Liver (tissue), 3 donors: ENCODE measurements around the gene LARP4.

Source experiments
- ATF3 ChIP-seq: IDR thresholded peaks from 2 replicates; pipeline ENCODE4 v1.6.1; 2016; ENCODE audit warnings: antibody characterized with exemption
- CTCF ChIP-seq: fragments of 150-350 bp; IDR thresholded peaks from 2 replicates; pipeline ENCODE4 v1.5.1; 2017; ENCODE audit warnings: improper control_type of control experiment, low read depth, low read length; ENCODE audit not compliant: missing input control
- GABPA ChIP-seq, 2 donors: IDR thresholded peaks in 1 of 2; conservative IDR thresholded peaks in 1 of 2; 2 replicates each; pipeline ENCODE4 v1.6.1; 2016; ENCODE audit warnings: antibody characterized with exemption in 2 of 2, mild to moderate bottlenecking in 1 of 2, moderate library complexity in 1 of 2
- JUND ChIP-seq, 2 donors: IDR thresholded peaks; 2 replicates each; pipeline ENCODE4 v1.6.1; 2016; ENCODE audit warnings: antibody characterized with exemption in 2 of 2
- MAX ChIP-seq: IDR thresholded peaks from 2 replicates; pipeline ENCODE4 v1.6.1; 2016; ENCODE audit warnings: antibody characterized with exemption
- RAD21 ChIP-seq, 2 donors: IDR thresholded peaks; 2 replicates each; pipeline ENCODE4 v1.6.1; 2016; ENCODE audit warnings: antibody characterized with exemption in 2 of 2, mild to moderate bottlenecking in 2 of 2
- REST ChIP-seq: IDR thresholded peaks from 2 replicates; pipeline ENCODE4 v1.6.1; 2016; ENCODE audit warnings: antibody characterized with exemption, mild to moderate bottlenecking
- SP1 ChIP-seq: IDR thresholded peaks from 2 replicates; pipeline ENCODE4 v1.6.1; 2018; ENCODE audit warnings: antibody characterized with exemption, mild to moderate bottlenecking
- TAF1 ChIP-seq: conservative IDR thresholded peaks from 2 replicates; pipeline ENCODE4 v1.6.1; 2016; ENCODE audit warnings: antibody characterized with exemption, mild to moderate bottlenecking
- donor health status: healthy.
- donor health status: healthy.

- no peak for TF ChIP-seq CTCF
- TF ChIP-seq ATF3: no peak
- no peak for TF ChIP-seq JUND (IDR thresholded peaks at IDR 0.05)
- TF ChIP-seq RAD21 (IDR thresholded peaks at IDR 0.05): no peak
- no peak for TF ChIP-seq MAX
- no peak for TF ChIP-seq REST
- TF ChIP-seq SP1: no peak
- TF ChIP-seq TAF1: no peak
- no peak for TF ChIP-seq GABPA (IDR thresholded peaks at IDR 0.05 in 1 of 2, conservative IDR thresholded peaks at IDR 0.05 in 1 of 2)
Observed at GRCh38 chr12:50508414-50508813, 107.7 kb downstream of the LARP4 start.
